HCT116 (cell line): ENCODE results near the gene CLK3. TPM values are rescaled to one million over a fixed set of nuclear protein-coding genes. Genes with fewer than 3 reads are reported as not detected.
"Not testable (repeated sequence)": the region's sequence is repeated elsewhere in the genome, so short reads cannot be mapped to it uniquely, and the experiment has no call there.

Experiments
- ATAC-seq: fragments of 200-7000 bp; cut with Tn5 transposase; 2 replicates; pipeline ENCODE4 v1.9.1; 2020; ENCODE audit warnings: mild to moderate bottlenecking, moderate library complexity
- BruUV-seq: library from RNA; stranded (reverse); fragments of 400-500 nt; replicated peaks from 2 replicates; lab custom pipeline; 2021; lab: Mats Ljungman, UMichigan
- CTCF ChIA-PET: fragments of 300-600 bp; sonication (Branson Sonifier 250); formaldehyde crosslinking; loops from one replicate; lab custom pipeline; 2021; ENCODE audit warnings: antibody characterized with exemption; lab: Charles Lee
- POLR2A ChIA-PET: fragments of 300-600, 350-600 bp; sonication (Branson Sonifier 250); formaldehyde crosslinking; loops from one replicate; lab custom pipeline; 2021; ENCODE audit warnings: antibody characterized with exemption; lab: Charles Lee
- RAD21 ChIA-PET, 2 experiments: fragments of 300-600 bp; sonication (Branson Sonifier 250); formaldehyde crosslinking; loops; one replicate each; lab custom pipeline; 2023; ENCODE audit warnings: low total read pairs in 2 of 2; ENCODE audit not compliant: uncharacterized antibody in 2 of 2, unreplicated experiment in 2 of 2, low non-redundant PET in 1 of 2; lab: Charles Lee
- DNase-seq: peaks from one replicate; pipeline ENCODE4 v3.0.0-alpha.2; 2010; ENCODE audit warnings: low read depth, low spot score
- H2AFZ ChIP-seq: fragments of 200-600 bp; shearing (Covaris generic), sonication (generic); 2 replicates; pipeline ENCODE4 v1.6.1; 2017; ENCODE audit warnings: low read depth, mixed run types, mixed read lengths, antibody characterized with exemption, low read length; ENCODE audit not compliant: poor library complexity, severe bottlenecking
- H3K27ac ChIP-seq: 2 replicates; pipeline ENCODE4 v1.5.1; 2012; ENCODE audit warnings: low read depth, low read length
- H3K27me3 ChIP-seq: fragments of 200-600 bp; sonication (generic); 2 replicates; pipeline ENCODE4 v1.6.1; 2016; ENCODE audit warnings: mixed run types, low read length, mixed read lengths; ENCODE audit not compliant: insufficient read depth
- H3K36me3 ChIP-seq, 2 experiments: fragments of 200-500 bp in 1 of 2; fragments of 200-600 bp in 1 of 2; sonication (Bioruptor generic) in 1 of 2; sonication (generic) in 1 of 2; 2 replicates each; pipeline versions ENCODE4 v1.5.1 to v1.6.1; 2014 to 2016; ENCODE audit warnings: low read length in 2 of 2, inconsistent platforms in 1 of 2, mixed read lengths in 1 of 2, mixed run types in 1 of 2; ENCODE audit not compliant: insufficient read depth in 2 of 2, control insufficient read depth in 1 of 2
- H3K4me1 ChIP-seq, 2 experiments: fragments of 200-600 bp in 1 of 2; sonication (generic) in 1 of 2; 2 replicates each; pipeline versions ENCODE4 v1.5.1 to v1.6.1; 2012 to 2017; ENCODE audit warnings: low read length in 2 of 2, inconsistent platforms in 1 of 2, mild to moderate bottlenecking in 1 of 2, mixed read lengths in 1 of 2, mixed run types in 1 of 2, moderate library complexity in 1 of 2; ENCODE audit not compliant: insufficient read depth in 2 of 2, control insufficient read depth in 1 of 2
- H3K4me2 ChIP-seq: fragments of 200-600 bp; sonication (generic); 2 replicates; pipeline ENCODE4 v1.6.1; 2017; ENCODE audit warnings: mixed run types, low read length, mixed read lengths
- H3K4me3 ChIP-seq, 2 experiments: fragments of 200-600 bp in 1 of 2; sonication (generic) in 1 of 2; replicated peaks in 1 of 2; 2 replicates each; pipeline ENCODE4 v1.5.1; 2011 to 2016; ENCODE audit warnings: low read length in 2 of 2, control low read depth in 1 of 2, low read depth in 1 of 2, mild to moderate bottlenecking in 1 of 2, mixed read lengths in 1 of 2, mixed run types in 1 of 2
- H3K79me2 ChIP-seq: fragments of 200-600 bp; sonication (generic); 2 replicates; pipeline ENCODE4 v1.6.1; 2017; ENCODE audit warnings: mild to moderate bottlenecking, mixed run types, low read length, moderate library complexity, mixed read lengths; ENCODE audit not compliant: insufficient read depth
- H3K9ac ChIP-seq: fragments of 200-600 bp; sonication (generic); 2 replicates; pipeline ENCODE4 v1.6.1; 2016; ENCODE audit warnings: low read length, mixed read lengths
- H3K9me2 ChIP-seq: fragments of 200-600 bp; sonication (generic), shearing (Covaris generic); 2 replicates; pipeline ENCODE4 v1.6.1; 2017; ENCODE audit warnings: mixed run types, mild to moderate bottlenecking, moderate library complexity; ENCODE audit not compliant: insufficient read depth
- H3K9me3 ChIP-seq, 2 experiments: fragments of 200-500 bp in 1 of 2; fragments of 200-600 bp in 1 of 2; sonication (Bioruptor generic) in 1 of 2; sonication (generic) in 1 of 2; 2 replicates each; pipeline ENCODE4 v1.6.1; 2014 to 2017; ENCODE audit warnings: low read length in 2 of 2, mixed read lengths in 2 of 2, inconsistent platforms in 1 of 2, low read depth in 1 of 2, mild to moderate bottlenecking in 1 of 2, mixed run types in 1 of 2, moderate library complexity in 1 of 2; ENCODE audit not compliant: control insufficient read depth in 1 of 2, insufficient read depth in 1 of 2
- H4K20me1 ChIP-seq: fragments of 200-600 bp; sonication (generic), shearing (Covaris generic); 2 replicates; pipeline ENCODE4 v1.6.1; 2017; ENCODE audit warnings: mixed run types, mild to moderate bottlenecking, moderate library complexity; ENCODE audit not compliant: insufficient read depth
- ELF1 ChIP-seq: IDR thresholded peaks from 2 replicates; pipeline ENCODE4 v1.6.1; 2012; ENCODE audit warnings: low read depth, borderline replicate concordance
- EZH2 ChIP-seq: fragments of 200-600 bp; sonication (generic); IDR thresholded peaks from 2 replicates; pipeline ENCODE4 v1.6.1; 2017; ENCODE audit warnings: antibody characterized with exemption, mixed run types
- JUND ChIP-seq: IDR thresholded peaks from 2 replicates; pipeline ENCODE4 v1.6.1; 2012
- RAD21 ChIP-seq: IDR thresholded peaks from 2 replicates; pipeline ENCODE4 v1.6.1; 2012; ENCODE audit warnings: low read depth, mild to moderate bottlenecking
- SRF ChIP-seq: IDR thresholded peaks from 2 replicates; pipeline ENCODE4 v1.6.1; 2012; ENCODE audit warnings: low read depth
- YY1 ChIP-seq: IDR thresholded peaks from 2 replicates; pipeline ENCODE4 v1.6.1; 2011; ENCODE audit warnings: low read length, low read depth, moderate library complexity, mild to moderate bottlenecking; ENCODE audit not compliant: insufficient replicate concordance; ENCODE audit errors: extremely low read depth
- ZFX ChIP-seq: fragments of 450-650 bp; IDR thresholded peaks from 2 replicates; pipeline ENCODE4 v1.6.1; 2017
- intact Hi-C: fragments of 100-400 bp; cut with micrococcal nuclease; formaldehyde crosslinking; loops from 2 replicates; pipeline ENCODE4 v1.10.0; 2022
- total RNA-seq: library from RNA; stranded (reverse); gene quantifications from one replicate; pipeline ENCODE4 v1.2.1, GENCODE V29; 2021; ENCODE audit not compliant: unreplicated experiment

CLK3 gene
- total RNA-seq, 1 experiment from 2014 or later = 79.3 TPM

GRCh38 chr15:74595271-74595670 is 20.4 kb upstream of the CLK3 start:
- BruUV-seq = no TSS peak
- Histone ChIP-seq H3K79me2 (no peaks in the 10 kb centered on the region), H3K27me3 (no peaks in the 10 kb centered on the region), H3K4me1 (peaks cover 6 to 13% of the 10 kb centered on the region in 2 experiments), H4K20me1 (no peaks in the 10 kb centered on the region), H3K9me3 (no peaks in the 10 kb centered on the region), H3K4me2 (no peak overlapping the region), H3K27ac (no peak overlapping the region), H3K36me3 (peaks cover 0 to 4% of the 10 kb centered on the region in 2 experiments; a peak in 2 of 4 replicates), H3K9ac (no peak overlapping the region), H2AFZ (no peak overlapping the region), H3K4me3 (no peak overlapping the region), H3K9me2 (no peaks in the 10 kb centered on the region)
- CTCF ChIA-PET = no interaction called here
- POLR2A ChIA-PET = no interaction called here
- RAD21 ChIA-PET = no interaction called here
- no peak for ATAC-seq
- no peak for TF ChIP-seq YY1
- TF ChIP-seq EZH2 = no peak
- no peak for TF ChIP-seq SRF
- no peak for TF ChIP-seq ELF1
- TF ChIP-seq ZFX = no peak
- no peak for TF ChIP-seq RAD21
- TF ChIP-seq JUND = no peak
- TF ChIP-seq, all 23 proteins: peak for 0
- no peak for DNase-seq
- intact Hi-C loops = no loop called here

- RAD21 ChIA-PET, H3K4me3 ChIP-seq, H3K27me3 ChIP-seq, H3K9me3 ChIP-seq, intact Hi-C loops, H3K9me2 ChIP-seq, ATAC-seq, POLR2A ChIA-PET, H3K4me2 ChIP-seq, H3K79me2 ChIP-seq, H3K9ac ChIP-seq, H4K20me1 ChIP-seq, H3K36me3 ChIP-seq, DNase-seq, H3K27ac ChIP-seq, CTCF ChIA-PET, H2AFZ ChIP-seq, BruUV-seq: not testable (repeated sequence)
- peaks cover 6 to 13% of the 10 kb centered on the region in 2 experiments for H3K4me1 ChIP-seq
These were observed 18.9 kb upstream of the CLK3 start for GRCh38 chr15:74596736-74597135.

GRCh38 chr15:74597146-74597705 is 18.4 kb upstream of the CLK3 start:
- RAD21 ChIA-PET, H3K9me2 ChIP-seq, H3K36me3 ChIP-seq, POLR2A ChIA-PET, H2AFZ ChIP-seq, intact Hi-C loops, H3K4me2 ChIP-seq, H4K20me1 ChIP-seq, DNase-seq, H3K79me2 ChIP-seq, H3K9me3 ChIP-seq, H3K4me3 ChIP-seq, H3K9ac ChIP-seq, BruUV-seq, H3K27me3 ChIP-seq, ATAC-seq, CTCF ChIA-PET, H3K27ac ChIP-seq: not testable (repeated sequence)
- H3K4me1 ChIP-seq = peaks cover 6 to 13% of the 10 kb centered on the region in 2 experiments
